M059J (cell line): ENCODE measurements around the gene ABCB8. TPM values are rescaled to one million over a fixed set of nuclear protein-coding genes. Genes with fewer than 3 reads are reported as not detected.
A peak's percentile ranks its signal among the peaks of the same experiment; 100 is the strongest.

Source experiments
- DNase-seq: peaks from one replicate; pipeline ENCODE4 v3.0.0-alpha.2; 2012; ENCODE audit warnings: low read depth
- total RNA-seq: library from RNA; depleted of rRNA; stranded (reverse); fragments of >200 nt; shearing (Covaris generic); gene quantifications from 2 replicates; pipeline ENCODE4 v1.2.3, GENCODE V29; 2014; rRNA removed

ABCB8 gene
- 24.2 and 29.0 TPM in 2 replicates for total RNA-seq

DNA sequence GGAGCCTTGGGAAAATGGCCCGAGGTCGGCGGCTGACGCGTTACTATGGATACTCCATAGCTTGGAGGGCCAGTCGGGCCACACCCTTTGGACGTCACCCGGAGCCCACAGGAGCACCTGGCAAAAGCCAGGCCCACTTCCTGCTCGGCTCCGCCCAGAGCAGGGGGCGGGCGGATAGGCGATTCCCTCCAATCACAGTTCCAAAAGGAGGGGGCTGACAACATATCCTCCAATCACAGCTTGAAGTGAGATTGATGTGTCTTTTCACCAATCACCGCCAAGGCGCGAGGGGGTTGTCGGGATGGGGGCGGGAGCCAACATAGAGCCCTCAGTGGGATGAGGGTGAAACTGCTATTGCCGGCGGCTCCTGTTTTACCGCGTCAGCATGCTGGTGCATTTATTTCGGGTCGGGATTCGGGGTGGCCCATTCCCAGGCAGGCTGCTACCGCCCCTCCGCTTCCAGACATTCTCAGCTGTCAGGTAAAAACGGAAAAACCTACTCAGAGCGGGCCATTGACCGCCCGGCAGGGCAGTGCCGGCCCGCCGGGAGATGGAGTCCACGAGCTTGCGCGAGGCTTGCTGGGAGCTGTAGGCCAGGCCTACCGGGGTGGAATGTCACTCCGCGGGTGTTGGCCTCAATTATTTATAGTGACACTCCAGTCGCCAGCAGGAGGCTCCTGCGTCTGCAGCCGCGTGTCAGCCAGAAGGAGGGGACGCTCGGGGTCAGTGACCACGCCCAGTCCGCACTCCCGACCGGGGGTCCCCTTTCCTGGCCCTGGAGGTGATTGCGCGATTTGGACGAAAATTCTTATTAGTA, at the start of gene ABCB8:
ABCB8 (plus strand) TSS at position 320 of the 817 bp plus-strand sequence; CDS start at position 386, 66 bp downstream.
- DNase-seq = peak; percentile 99

DNA sequence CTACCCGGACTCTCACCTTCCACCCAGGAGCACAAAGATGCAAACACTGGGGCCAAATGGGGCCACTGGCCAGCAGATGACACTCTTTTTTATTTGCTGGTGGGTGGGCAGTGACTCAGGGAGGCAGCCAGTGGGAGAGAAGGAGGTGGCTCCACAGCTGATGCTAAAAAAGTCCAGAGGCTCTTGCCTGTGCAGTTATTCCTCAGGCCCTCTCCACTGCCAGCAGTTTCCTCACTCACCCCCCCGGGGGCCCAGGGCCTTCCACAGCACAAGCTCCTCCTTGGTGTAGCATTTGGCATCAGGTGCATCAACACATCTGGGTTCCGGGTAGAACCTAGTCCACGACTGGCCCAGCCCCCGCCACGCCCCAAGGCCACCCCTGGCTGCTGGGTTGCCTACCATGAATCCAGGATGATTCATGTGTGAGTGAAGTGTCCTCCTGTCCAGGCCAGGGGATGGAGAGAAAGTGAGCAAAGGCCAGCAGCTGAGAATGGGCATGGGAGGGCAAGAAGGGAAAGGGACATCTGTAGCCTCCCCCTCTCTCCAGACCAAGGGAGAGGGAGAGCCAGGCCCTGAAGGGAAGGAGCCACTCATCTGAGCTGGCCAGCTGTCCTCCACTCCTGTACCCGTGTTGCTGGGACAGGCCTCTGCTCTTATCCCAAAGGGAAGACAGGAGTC, 48.4 kb upstream of the ABCB8 start:
- DNase-seq = no peak

GRCh38 chr7:150980663-150981062, 47.6 kb upstream of the ABCB8 start:
- DNase-seq = no peak

DNA sequence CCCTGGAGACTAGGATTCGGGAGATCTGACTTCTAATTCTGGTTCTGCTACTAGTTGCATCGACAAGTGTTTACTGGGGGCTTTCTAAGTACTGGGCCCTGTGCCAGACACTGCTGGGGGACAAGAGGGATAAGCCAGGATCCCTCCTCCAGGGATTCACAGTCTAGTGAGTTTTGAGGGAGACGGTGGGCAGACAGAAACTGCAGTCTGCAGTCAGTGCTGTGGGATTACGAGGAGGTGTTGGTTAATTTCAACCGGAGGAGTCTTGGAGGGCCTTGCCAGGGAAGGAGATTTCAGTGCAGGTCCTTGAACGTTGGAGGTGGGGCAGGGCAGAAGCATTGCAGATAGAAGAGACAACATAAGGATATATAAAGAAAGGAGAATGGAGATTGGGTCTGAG, 46.6 kb upstream of the ABCB8 start:
- DNase-seq = no peak

- no peak for DNase-seq
These were observed 45.9 kb upstream of the ABCB8 start for GRCh38 chr7:150982351-150982750.

DNA sequence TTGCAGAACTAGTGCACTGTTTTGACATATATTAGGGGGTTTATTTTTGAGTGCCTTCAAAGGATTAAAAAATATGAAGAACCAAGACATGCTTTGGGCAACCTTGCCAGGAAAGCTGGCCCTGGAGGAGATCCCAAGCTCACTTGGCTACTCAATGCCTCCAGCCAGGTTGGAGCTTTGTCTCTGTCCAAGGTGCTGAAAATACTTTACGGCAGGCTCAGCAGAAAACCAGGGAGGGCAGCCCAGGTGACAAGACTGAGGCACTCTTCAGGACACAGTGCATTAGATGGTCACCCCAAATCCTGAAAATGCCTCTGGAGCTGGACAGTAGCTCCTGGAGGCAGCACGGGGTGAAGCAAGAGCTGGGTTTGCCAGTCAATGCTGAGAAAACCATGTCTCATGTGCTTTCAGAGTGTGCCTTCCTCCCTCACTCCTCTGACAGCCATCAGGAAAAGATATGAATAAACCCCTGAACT, 44.3 kb upstream of the ABCB8 start:
- DNase-seq = peak; percentile 37

- peak; percentile 54 for DNase-seq
These were observed 42.1 kb upstream of the ABCB8 start for GRCh38 chr7:150986099-150986512.

DNA sequence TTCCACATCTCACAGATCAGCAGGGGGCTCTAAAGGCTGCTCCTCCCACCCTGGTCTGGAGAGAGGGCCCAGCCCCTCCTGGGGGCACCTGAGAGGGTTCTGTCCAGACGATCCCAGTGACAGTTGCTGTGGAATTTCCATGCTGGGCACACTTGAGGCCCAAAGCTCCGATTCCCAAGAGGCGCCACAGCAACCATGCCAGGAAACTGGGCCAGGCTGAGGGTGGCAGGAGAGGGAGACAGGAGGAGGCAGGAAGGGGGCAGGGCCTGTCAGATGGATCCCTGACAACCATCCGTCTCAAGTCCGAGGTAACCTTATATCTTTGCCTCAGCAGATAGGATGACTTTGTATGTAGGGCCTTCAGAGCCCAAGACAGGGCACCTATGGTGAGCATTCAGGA, 41.7 kb upstream of the ABCB8 start:
- no peak for DNase-seq

DNA sequence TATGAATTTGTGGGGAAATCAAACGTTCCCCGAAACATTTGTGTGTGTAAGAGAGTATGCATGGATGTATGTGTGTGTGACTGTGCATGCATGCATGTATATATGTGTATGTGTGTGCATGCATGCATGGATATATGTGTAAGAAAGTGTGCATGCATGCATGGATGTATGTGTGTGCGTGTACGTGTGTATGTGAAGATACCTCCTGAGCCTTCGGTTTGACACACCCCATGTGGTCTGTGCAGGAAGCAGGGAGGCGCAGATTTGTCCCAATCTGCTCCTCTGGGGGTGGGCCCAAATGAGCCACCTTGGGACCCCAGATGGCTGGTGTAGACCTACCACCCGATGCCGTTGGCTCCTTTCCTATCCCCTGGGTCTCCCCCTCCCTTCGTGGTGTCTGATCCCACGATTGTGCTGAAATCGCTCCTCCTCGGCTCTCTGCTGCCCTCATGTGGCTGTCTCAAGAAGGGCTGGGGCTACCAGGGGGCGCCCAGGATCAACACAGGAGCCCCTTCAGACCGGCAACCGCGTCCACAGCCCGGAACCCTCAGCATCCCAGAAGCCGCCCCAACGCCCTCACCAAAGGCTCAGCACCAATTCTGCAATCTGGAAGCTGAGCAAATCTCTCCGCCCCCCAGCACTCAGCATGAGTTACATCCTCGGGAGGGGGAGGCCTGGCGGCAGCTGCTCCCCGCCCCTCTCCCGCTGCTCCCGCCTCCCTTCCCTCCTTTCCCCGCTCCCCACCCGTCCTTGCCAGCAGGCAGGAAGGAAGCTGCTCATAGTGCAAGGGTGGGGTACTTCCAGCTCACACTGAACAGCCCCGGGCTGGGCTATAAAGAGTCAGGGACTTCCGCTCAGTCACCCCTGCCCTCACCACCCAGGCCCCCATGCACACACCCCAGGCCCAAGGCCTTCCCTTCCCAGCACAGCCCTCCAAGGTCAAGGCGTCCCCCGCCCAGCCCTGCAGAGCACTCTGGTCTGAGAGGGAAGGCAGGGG, 39.7 kb upstream of the ABCB8 start:
- no peak for DNase-seq

DNA sequence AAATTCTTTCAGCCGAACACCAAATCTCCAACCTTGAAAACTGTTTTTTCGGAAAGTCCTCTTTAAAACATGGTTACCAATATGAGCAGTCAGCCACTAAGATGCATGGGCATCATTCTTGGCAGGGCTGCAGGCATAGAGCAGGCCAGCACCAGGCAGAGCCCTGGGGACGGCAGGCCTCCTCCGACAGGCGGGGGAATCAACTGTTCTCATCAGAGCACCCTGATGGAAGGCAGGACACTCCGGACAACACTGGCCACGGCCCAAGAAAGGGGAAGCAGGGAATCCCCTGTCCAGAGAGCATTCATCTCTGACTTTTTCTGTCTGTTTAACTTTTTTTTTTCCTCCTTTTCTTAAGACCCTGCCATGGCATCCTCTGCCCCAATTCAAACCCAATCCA, 38.8 kb upstream of the ABCB8 start:
- no peak for DNase-seq

GRCh38 chr7:150990416-150991186, 37.6 kb upstream of the ABCB8 start, which contains the start of gene NOS3:
Gene NOS3 (plus strand): TSS chr7:150991017. CDS start chr7:150993804, 2,787 bp downstream.
- no peak for DNase-seq

DNA sequence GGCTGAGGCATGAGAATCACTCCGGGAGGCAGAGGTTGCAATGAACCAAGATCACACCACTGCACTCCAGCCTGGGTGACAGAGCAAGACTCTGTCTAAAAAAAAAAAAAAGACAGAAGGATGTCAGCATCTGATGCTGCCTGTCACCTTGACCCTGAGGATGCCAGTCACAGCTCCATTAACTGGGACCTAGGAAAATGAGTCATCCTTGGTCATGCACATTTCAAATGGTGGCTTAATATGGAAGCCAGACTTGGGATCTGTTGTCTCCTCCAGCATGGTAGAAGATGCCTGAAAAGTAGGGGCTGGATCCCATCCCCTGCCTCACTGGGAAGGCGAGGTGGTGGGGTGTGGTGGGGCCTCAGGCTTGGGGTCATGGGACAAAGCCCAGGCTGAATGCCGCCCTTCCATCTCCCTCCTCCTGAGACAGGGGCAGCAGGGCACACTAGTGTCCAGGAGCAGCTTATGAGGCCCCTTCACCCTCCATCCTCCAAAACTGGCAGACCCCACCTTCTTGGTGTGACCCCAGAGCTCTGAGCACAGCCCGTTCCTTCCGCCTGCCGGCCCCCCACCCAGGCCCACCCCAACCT, 36.1 kb upstream of the ABCB8 start:
- DNase-seq = peak; percentile 50

GRCh38 chr7:150992833-150993302, 35.4 kb upstream of the ABCB8 start:
- peak; percentile 53 for DNase-seq

DNA sequence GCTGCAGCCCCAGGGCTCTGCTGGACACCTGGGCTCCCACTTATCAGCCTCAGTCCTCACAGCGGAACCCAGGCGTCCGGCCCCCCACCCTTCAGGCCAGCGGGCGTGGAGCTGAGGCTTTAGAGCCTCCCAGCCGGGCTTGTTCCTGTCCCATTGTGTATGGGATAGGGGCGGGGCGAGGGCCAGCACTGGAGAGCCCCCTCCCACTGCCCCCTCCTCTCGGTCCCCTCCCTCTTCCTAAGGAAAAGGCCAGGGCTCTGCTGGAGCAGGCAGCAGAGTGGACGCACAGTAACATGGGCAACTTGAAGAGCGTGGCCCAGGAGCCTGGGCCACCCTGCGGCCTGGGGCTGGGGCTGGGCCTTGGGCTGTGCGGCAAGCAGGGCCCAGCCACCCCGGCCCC, 34.7 kb upstream of the ABCB8 start:
- no peak for DNase-seq

GRCh38 chr7:150994141-150994837, 34.0 kb upstream of the ABCB8 start:
- DNase-seq = no peak

DNA sequence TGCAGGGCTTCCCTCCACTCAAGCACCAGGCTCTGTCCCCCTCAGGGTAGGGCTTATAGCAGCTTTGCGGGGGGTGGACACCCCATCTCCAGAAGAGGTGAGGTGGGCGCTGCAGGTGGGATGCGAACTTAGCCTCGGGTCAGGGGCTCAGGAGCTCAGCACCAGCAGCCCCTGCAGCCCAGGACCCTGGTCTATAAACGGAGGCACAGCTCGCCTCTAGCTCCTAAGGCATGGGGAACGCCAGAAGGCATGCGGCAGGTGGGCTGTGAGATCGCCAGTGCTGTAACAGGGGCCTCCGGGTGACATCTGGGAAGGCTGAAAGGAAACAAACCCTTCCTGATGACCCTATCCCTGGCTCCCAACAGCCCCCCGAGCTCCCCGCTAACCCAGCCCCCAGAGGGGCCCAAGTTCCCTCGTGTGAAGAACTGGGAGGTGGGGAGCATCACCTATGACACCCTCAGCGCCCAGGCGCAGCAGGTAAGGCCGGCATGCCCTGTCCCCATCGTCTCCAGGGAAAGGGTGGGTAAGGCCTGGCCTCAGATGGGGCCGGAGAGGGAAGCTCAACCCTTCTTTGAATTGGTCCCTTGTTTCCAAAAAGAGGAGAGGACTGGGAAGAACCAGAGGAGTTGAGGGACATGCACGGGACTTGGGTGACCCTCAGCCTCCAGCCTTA, 33.3 kb upstream of the ABCB8 start:
- no peak for DNase-seq

- no peak for DNase-seq
These were observed 31.7 kb upstream of the ABCB8 start for GRCh38 chr7:150996376-150997074.

- DNase-seq = no peak
These were observed 31.2 kb upstream of the ABCB8 start for GRCh38 chr7:150997075-150997511.
